ENCODE data around the gene MATN4. TPM values are rescaled to one million over a fixed set of nuclear protein-coding genes. Genes with fewer than 3 reads are reported as not detected.

MATN4 gene
- total RNA-seq, 3 donors from 2014 or later: 0.17 to 0.22 TPM; not detected in 1

GRCh38 chr20:45303586-45304463 lies 4.3 kb downstream of the MATN4 start:
- intact Hi-C loops (cut with DNase I, micrococcal nuclease): no loop called here
- DNase-seq: no peak
- TF ChIP-seq CTCF (IDR thresholded peaks at IDR 0.05): no peak
- no peak for ATAC-seq
- no peak overlapping the region for H3K4me3 ChIP-seq
- H3K9me3 ChIP-seq: no peaks in the 10 kb centered on the region
- no peaks in the 10 kb centered on the region for H3K36me3 ChIP-seq (ENCODE audit: low read depth)
- no peaks in the 10 kb centered on the region for H3K4me1 ChIP-seq (ENCODE audit: low read depth)

GRCh38 chr20:45301824-45302271 lies 6.3 kb downstream of the MATN4 start:
- intact Hi-C loops (cut with DNase I, micrococcal nuclease): no loop called here
- H3K4me1 ChIP-seq (ENCODE audit: low read depth): no peaks in the 10 kb centered on the region

GRCh38 chr20:45300961-45301360 lies 7.1 kb downstream of the MATN4 start:
- intact Hi-C loops (cut with DNase I, micrococcal nuclease): no loop called here

More at GRCh38 chr20:45301824-45302271, 6.3 kb downstream of the MATN4 start:
- Histone ChIP-seq H3K9me3 (no peaks in the 10 kb centered on the region), H3K36me3 (ENCODE audit: low read depth) (no peaks in the 10 kb centered on the region), H3K4me3 (no peak overlapping the region)
- DNase-seq: no peak
- no peak for ATAC-seq
- TF ChIP-seq CTCF (IDR thresholded peaks at IDR 0.05): no peak

GRCh38 chr20:45299786-45300185 lies 8.3 kb downstream of the MATN4 start:
- DNase-seq (no peak), ATAC-seq (no peak)
- Histone ChIP-seq H3K4me3 (no peak overlapping the region), H3K4me1 (ENCODE audit: low read depth) (no peaks in the 10 kb centered on the region), H3K9me3 (no peaks in the 10 kb centered on the region), H3K36me3 (ENCODE audit: low read depth) (no peaks in the 10 kb centered on the region)
- intact Hi-C loops (cut with DNase I, micrococcal nuclease): no loop called here
- TF ChIP-seq CTCF (IDR thresholded peaks at IDR 0.05): no peak

More at GRCh38 chr20:45300961-45301360, 7.1 kb downstream of the MATN4 start:
- Histone ChIP-seq H3K4me3 (no peak overlapping the region), H3K4me1 (ENCODE audit: low read depth) (no peaks in the 10 kb centered on the region), H3K36me3 (ENCODE audit: low read depth) (no peaks in the 10 kb centered on the region), H3K9me3 (no peaks in the 10 kb centered on the region)
- TF ChIP-seq CTCF (IDR thresholded peaks at IDR 0.05): no peak
- no peak for DNase-seq
- peak; percentile 65 for ATAC-seq

- no peak for ATAC-seq
- intact Hi-C loops (cut with DNase I, micrococcal nuclease): no loop called here
- DNase-seq: no peak
These were observed 10.2 kb downstream of the MATN4 start for GRCh38 chr20:45297786-45298497.

More at GRCh38 chr20:45297786-45298497, 10.2 kb downstream of the MATN4 start:
- Histone ChIP-seq H3K4me3 (no peak overlapping the region), H3K36me3 (ENCODE audit: low read depth) (no peaks in the 10 kb centered on the region), H3K9me3 (no peaks in the 10 kb centered on the region), H3K4me1 (ENCODE audit: low read depth) (peaks cover 4% of the 10 kb centered on the region)
- no peak for TF ChIP-seq CTCF (IDR thresholded peaks at IDR 0.05)
